SK-N-SH (cell line): ENCODE results near the gene RNF217. TPM values are rescaled to one million over a fixed set of nuclear protein-coding genes. Genes with fewer than 3 reads are reported as not detected.

Experiments used
- CTCF ChIA-PET: fragments of 300-600, 350-600 bp; formaldehyde crosslinking; extraction: SDS; loops from one replicate; lab custom pipeline; 2021; lab: Yijun Ruan, JAX
- POLR2A ChIA-PET: fragments of 350-600 bp; sonication (Branson Sonifier 250); formaldehyde crosslinking; extraction: SDS; loops from one replicate; lab custom pipeline; 2020; ENCODE audit warnings: antibody characterized with exemption, inconsistent platforms; lab: Yijun Ruan, JAX
- DNase-seq: peaks from one replicate; pipeline ENCODE4 v3.0.0; 2012
- H2AFZ ChIP-seq: fragments of 200-600 bp; sonication (generic); 2 replicates; pipeline ENCODE4 v1.8.1; 2016; ENCODE audit warnings: antibody characterized with exemption, mild to moderate bottlenecking, low read depth
- H3F3A ChIP-seq: fragments of 200-600 bp; sonication (generic); replicated peaks from 2 replicates; pipeline ENCODE3; 2016; ENCODE audit warnings: antibody characterized with exemption, mild to moderate bottlenecking; ENCODE audit not compliant: insufficient read depth
- H3K27ac ChIP-seq, 2 experiments: fragments of 200-500 bp in 1 of 2; fragments of 200-600 bp in 1 of 2; sonication (Bioruptor generic) in 1 of 2; sonication (generic), shearing (Covaris generic) in 1 of 2; 2 replicates each; pipeline versions ENCODE4 v1.5.1 to v1.6.1; 2014 to 2016; ENCODE audit warnings: low read depth in 2 of 2, inconsistent platforms in 1 of 2, low read length in 1 of 2, mild to moderate bottlenecking in 1 of 2, mixed read lengths in 1 of 2
- H3K27me3 ChIP-seq: fragments of 200-600 bp; sonication (generic), shearing (Covaris generic); 2 replicates; pipeline ENCODE4 v1.6.1; 2016; ENCODE audit warnings: mixed run types; ENCODE audit not compliant: insufficient read depth
- H3K36me3 ChIP-seq, 2 experiments: fragments of 200-500 bp in 1 of 2; fragments of 200-600 bp in 1 of 2; sonication (Bioruptor generic) in 1 of 2; sonication (generic) in 1 of 2; replicated peaks in 1 of 2; 2 replicates each; pipeline versions ENCODE3 to v1.5.1; 2014 to 2016; ENCODE audit warnings: low read length in 1 of 2, mild to moderate bottlenecking in 1 of 2; ENCODE audit not compliant: insufficient read depth in 2 of 2, control insufficient read depth in 1 of 2
- H3K4me1 ChIP-seq, 2 experiments: fragments of 200-500 bp in 1 of 2; fragments of 200-600 bp in 1 of 2; sonication (Bioruptor generic) in 1 of 2; sonication (generic), shearing (Covaris generic) in 1 of 2; 2 replicates each; pipeline versions ENCODE4 v1.5.1 to v1.6.1; 2014 to 2016; ENCODE audit warnings: low read depth in 1 of 2, low read length in 1 of 2, mixed run types in 1 of 2; ENCODE audit not compliant: insufficient read depth in 2 of 2, control insufficient read depth in 1 of 2
- H3K4me2 ChIP-seq: fragments of 200-600 bp; sonication (generic), shearing (Covaris generic); 2 replicates; pipeline ENCODE4 v1.6.1; 2017; ENCODE audit warnings: mixed run types
- H3K4me3 ChIP-seq, 2 experiments: fragments of 200-500 bp in 1 of 2; fragments of 200-600 bp in 1 of 2; sonication (Bioruptor generic) in 1 of 2; sonication (generic), shearing (Covaris generic) in 1 of 2; 2 replicates each; pipeline versions ENCODE4 v1.5.1 to v1.8.1; 2014 to 2016; ENCODE audit warnings: low read depth in 2 of 2, inconsistent platforms in 1 of 2, low read length in 1 of 2, mild to moderate bottlenecking in 1 of 2, mixed read lengths in 1 of 2, moderate library complexity in 1 of 2
- H3K79me2 ChIP-seq: fragments of 200-600 bp; sonication (generic); 2 replicates; pipeline ENCODE4 v1.8.1; 2017; ENCODE audit warnings: mild to moderate bottlenecking; ENCODE audit not compliant: insufficient read depth
- H3K9ac ChIP-seq: fragments of 200-600 bp; sonication (generic); 2 replicates; pipeline ENCODE4 v1.6.1; 2017; ENCODE audit warnings: mixed run types
- H3K9me2 ChIP-seq: fragments of 200-600 bp; sonication (generic); 2 replicates; pipeline ENCODE4 v1.6.1; 2017; ENCODE audit warnings: mixed run types
- H3K9me3 ChIP-seq: fragments of 200-600 bp; sonication (generic); 2 replicates; pipeline ENCODE4 v1.6.1; 2017; ENCODE audit warnings: mixed run types, mild to moderate bottlenecking, moderate library complexity
- H4K20me1 ChIP-seq: fragments of 200-600 bp; sonication (generic); 2 replicates; pipeline ENCODE4 v1.6.1; 2017; ENCODE audit warnings: mild to moderate bottlenecking, mixed run types; ENCODE audit not compliant: insufficient read depth
- CHD2 ChIP-seq: fragments of 150-350 bp; IDR thresholded peaks from 2 replicates; pipeline ENCODE4 v1.6.1; 2018; ENCODE audit warnings: low read length; ENCODE audit not compliant: partially characterized antibody
- EZH2phosphoT487 ChIP-seq: fragments of 200-600 bp; sonication (generic); IDR thresholded peaks from 2 replicates; pipeline ENCODE4 v1.6.1; 2017; ENCODE audit warnings: low read depth, mixed run types, mild to moderate bottlenecking, antibody characterized with exemption, moderate library complexity, borderline replicate concordance
- FOSL2 ChIP-seq: IDR thresholded peaks from 2 replicates; pipeline ENCODE4 v1.4.0; 2012; ENCODE audit warnings: low read depth, mild to moderate bottlenecking, moderate library complexity, borderline replicate concordance
- FOXJ3 ChIP-seq: sonication (generic); formaldehyde crosslinking; IDR thresholded peaks from 2 replicates; pipeline ENCODE4 v1.5.1; 2020; ENCODE audit warnings: mild to moderate bottlenecking, missing genetic modification reagents
- FOXM1 ChIP-seq: IDR thresholded peaks from 2 replicates; pipeline ENCODE4 v1.4.0; 2012; ENCODE audit warnings: low read depth, mild to moderate bottlenecking
- GABPA ChIP-seq: IDR thresholded peaks from 2 replicates; pipeline ENCODE4 v1.4.0; 2012; ENCODE audit warnings: low read depth, mild to moderate bottlenecking
- GATA2 ChIP-seq: sonication (generic); formaldehyde crosslinking; IDR thresholded peaks from 2 replicates; pipeline ENCODE4 v1.5.0; 2020; ENCODE audit warnings: mild to moderate bottlenecking, missing genetic modification reagents
- JUND ChIP-seq: IDR thresholded peaks from 2 replicates; pipeline ENCODE4 v1.4.0; 2012
- MXI1 ChIP-seq: IDR thresholded peaks from 2 replicates; pipeline ENCODE4 v1.6.1; 2012; ENCODE audit warnings: mild to moderate bottlenecking, low read depth, low read length, improper control_type of control experiment
- RAD21 ChIP-seq: IDR thresholded peaks from 2 replicates; pipeline ENCODE4 v1.6.1; 2012; ENCODE audit warnings: mild to moderate bottlenecking, low read length
- RFX5 ChIP-seq: IDR thresholded peaks from 2 replicates; pipeline ENCODE4 v1.6.1; 2012; ENCODE audit warnings: mild to moderate bottlenecking, improper control_type of control experiment, low read length
- SIN3A ChIP-seq: IDR thresholded peaks from 2 replicates; pipeline ENCODE4 v1.6.1; 2012; ENCODE audit warnings: low read depth, mild to moderate bottlenecking, low read length, moderate library complexity, borderline replicate concordance
- SMC3 ChIP-seq: IDR thresholded peaks from 2 replicates; pipeline ENCODE4 v1.6.1; 2012; ENCODE audit warnings: low read depth, low read length, improper control_type of control experiment
- TAF1 ChIP-seq: IDR thresholded peaks from 2 replicates; pipeline ENCODE4 v1.6.1; 2012; ENCODE audit warnings: low read depth, mild to moderate bottlenecking, low read length, moderate library complexity, borderline replicate concordance
- TCF12 ChIP-seq: IDR thresholded peaks from 2 replicates; pipeline ENCODE4 v1.4.0; 2012
- TEAD4 ChIP-seq: IDR thresholded peaks from 2 replicates; pipeline ENCODE4 v1.4.0; 2012; ENCODE audit warnings: mild to moderate bottlenecking, borderline replicate concordance; ENCODE audit not compliant: insufficient read depth
- WGBS: methylation state at CpG from one replicate; pipeline ENCODE4 v1.1.6; 2017; ENCODE audit warnings: low lambda C conversion rate; 5-methylcytosine and 5-hydroxymethylcytosine counted together
- polyA plus RNA-seq, 3 experiments: library from polyadenylated mRNA; depleted of rRNA; stranded (reverse); fragments of >200 nt; gene quantifications; 2 replicates each; pipeline ENCODE4 v1.2.3, GENCODE V29; 2012
- TF ChIP-seq, protein P1 (sequence below): fragments of 200-600 bp; sonication (generic); IDR thresholded peaks from 2 replicates; pipeline ENCODE4 v1.6.1; 2017; ENCODE audit warnings: antibody characterized with exemption, mild to moderate bottlenecking, moderate library complexity
- TF ChIP-seq, protein P2 (sequence below): IDR thresholded peaks from 2 replicates; pipeline ENCODE4 v1.4.0; 2012; ENCODE audit warnings: low read depth
- TF ChIP-seq, protein P3 (sequence below): IDR thresholded peaks from 2 replicates; pipeline ENCODE4 v1.4.0; 2012; ENCODE audit warnings: low read depth, borderline replicate concordance
- TF ChIP-seq, protein P4 (sequence below): fragments of 150-350 bp; IDR thresholded peaks from 2 replicates; pipeline ENCODE4 v1.6.1; 2016; ENCODE audit warnings: mild to moderate bottlenecking, low read depth, low read length
- TF ChIP-seq, protein P5 (sequence below): IDR thresholded peaks from 2 replicates; pipeline ENCODE4 v1.6.1; 2012; ENCODE audit warnings: mild to moderate bottlenecking, low read depth, low read length, moderate library complexity

RNF217 gene
- polyA plus RNA-seq, 1 of the 3 experiments (the other 2 are of a cell fraction), result 0.28 TPM

DNA sequence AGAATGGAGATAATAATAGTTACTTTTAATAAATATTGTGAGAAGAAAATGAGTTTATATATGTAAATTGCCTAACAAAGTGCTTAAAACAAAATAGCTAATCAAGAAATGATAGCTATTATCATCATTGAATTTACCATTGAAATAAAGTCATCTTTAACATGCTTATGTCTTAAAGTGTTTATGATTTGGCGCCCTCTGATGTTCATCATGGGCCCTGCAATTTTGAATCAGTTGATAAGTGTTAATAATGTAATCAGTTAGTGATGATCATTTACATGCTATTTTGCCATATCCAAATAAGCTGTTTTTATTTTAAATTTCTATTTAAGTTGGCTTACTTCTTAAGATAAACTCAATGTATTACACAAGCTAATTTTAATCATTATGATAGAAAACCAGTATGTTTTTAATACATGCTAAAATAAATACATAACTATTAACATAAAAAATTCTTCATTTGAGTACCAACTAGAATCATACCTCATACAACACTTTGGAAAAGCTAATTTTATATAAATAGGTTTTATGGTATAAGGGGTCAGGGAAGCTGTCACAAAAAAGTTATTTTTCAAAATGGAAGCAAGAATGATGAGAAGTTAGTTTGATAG, 152.1 kb downstream of the RNF217 start:
- Histone ChIP-seq H4K20me1 (no peaks in the 10 kb centered on the region), H3K27me3 (no peaks in the 10 kb centered on the region; the same call in 1 of the 2 replicates), H3K79me2 (no peaks in the 10 kb centered on the region), H3K9me2 (no peaks in the 10 kb centered on the region), H3K9ac (no peak overlapping the region), H3K4me1 (no peaks in the 10 kb centered on the region), H3K4me2 (no peak overlapping the region), H3F3A (no peaks in the 10 kb centered on the region), H3K36me3 (no peaks in the 10 kb centered on the region), H2AFZ (no peak overlapping the region), H3K27ac (no peak overlapping the region), H3K4me3 (no peak overlapping the region; a peak in 1 of 4 replicates), H3K9me3 (0 out of 2 replicates have a peak, but pooled peaks cover 9% of the 10 kb centered on the region)
- TF ChIP-seq FOXM1 (no peak), RFX5 (no peak), SMC3 (peak; percentile 67), CHD2 (no peak), FOSL2 (no peak), SIN3A (no peak), RAD21 (peak; percentile 63), MXI1 (no peak)
- TF ChIP-seq, protein P1, sequence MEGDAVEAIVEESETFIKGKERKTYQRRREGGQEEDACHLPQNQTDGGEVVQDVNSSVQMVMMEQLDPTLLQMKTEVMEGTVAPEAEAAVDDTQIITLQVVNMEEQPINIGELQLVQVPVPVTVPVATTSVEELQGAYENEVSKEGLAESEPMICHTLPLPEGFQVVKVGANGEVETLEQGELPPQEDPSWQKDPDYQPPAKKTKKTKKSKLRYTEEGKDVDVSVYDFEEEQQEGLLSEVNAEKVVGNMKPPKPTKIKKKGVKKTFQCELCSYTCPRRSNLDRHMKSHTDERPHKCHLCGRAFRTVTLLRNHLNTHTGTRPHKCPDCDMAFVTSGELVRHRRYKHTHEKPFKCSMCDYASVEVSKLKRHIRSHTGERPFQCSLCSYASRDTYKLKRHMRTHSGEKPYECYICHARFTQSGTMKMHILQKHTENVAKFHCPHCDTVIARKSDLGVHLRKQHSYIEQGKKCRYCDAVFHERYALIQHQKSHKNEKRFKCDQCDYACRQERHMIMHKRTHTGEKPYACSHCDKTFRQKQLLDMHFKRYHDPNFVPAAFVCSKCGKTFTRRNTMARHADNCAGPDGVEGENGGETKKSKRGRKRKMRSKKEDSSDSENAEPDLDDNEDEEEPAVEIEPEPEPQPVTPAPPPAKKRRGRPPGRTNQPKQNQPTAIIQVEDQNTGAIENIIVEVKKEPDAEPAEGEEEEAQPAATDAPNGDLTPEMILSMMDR, result peak; percentile 96
- peak; percentile 30 for DNase-seq
- ChIA-PET CTCF (interaction anchor here (0.6 to 1.9 kb wide), 26 partner anchors 8 to 1635 kb away, joined by 3 to 12 read pairs (median 4); no protein-coding TSS in a partner anchor), POLR2A (no interaction called here)
- WGBS, result 0% methylated on average over 1 of the region's 1 CpG

DNA sequence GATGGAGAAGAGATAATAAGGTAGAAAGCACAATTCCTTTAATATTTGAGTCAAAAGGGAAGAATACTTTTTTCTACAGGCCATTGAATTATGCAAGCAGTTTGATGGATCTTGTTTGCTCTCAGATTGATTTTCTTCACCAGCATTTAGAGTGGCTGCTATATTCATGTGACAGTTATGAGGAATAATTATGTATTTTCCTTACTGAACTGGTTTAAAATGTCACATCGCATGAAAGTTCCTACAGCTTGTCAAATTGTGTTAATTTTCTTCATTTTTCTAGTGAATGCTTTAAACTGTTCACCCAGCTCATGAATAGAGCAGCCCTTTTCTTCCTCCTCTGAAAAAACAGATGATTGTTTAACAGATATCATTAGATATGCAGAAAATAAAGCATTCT, 153.9 kb downstream of the RNF217 start:
- no peaks in the 10 kb centered on the region for H3K4me1 ChIP-seq
- H3K9ac ChIP-seq, result no peak overlapping the region
- H3K27ac ChIP-seq, result no peak overlapping the region
- 0 out of 2 replicates have a peak, but pooled peaks cover 3% of the 10 kb centered on the region for H3K9me3 ChIP-seq
- no peaks in the 10 kb centered on the region; the same call in 1 of the 2 replicates for H3K27me3 ChIP-seq
- 4% methylated on average over 1 of the region's 1 CpG for WGBS
- no peaks in the 10 kb centered on the region for H3K36me3 ChIP-seq
- H3F3A ChIP-seq, result no peaks in the 10 kb centered on the region
- H3K4me3 ChIP-seq, result no peak overlapping the region
- ChIA-PET POLR2A (no interaction called here), CTCF (no interaction called here)
- no peak overlapping the region for H3K4me2 ChIP-seq
- no peaks in the 10 kb centered on the region for H3K9me2 ChIP-seq
- no peaks in the 10 kb centered on the region for H4K20me1 ChIP-seq
- no peaks in the 10 kb centered on the region for H3K79me2 ChIP-seq
- H2AFZ ChIP-seq, result no peak overlapping the region
- DNase-seq, result no peak
- TF ChIP-seq FOXM1, result no peak
- no peak for TF ChIP-seq TEAD4
- TF ChIP-seq TAF1, result no peak
- TF ChIP-seq, protein P2, sequence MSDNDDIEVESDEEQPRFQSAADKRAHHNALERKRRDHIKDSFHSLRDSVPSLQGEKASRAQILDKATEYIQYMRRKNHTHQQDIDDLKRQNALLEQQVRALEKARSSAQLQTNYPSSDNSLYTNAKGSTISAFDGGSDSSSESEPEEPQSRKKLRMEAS, result no peak
- TF ChIP-seq MXI1, result no peak
- TF ChIP-seq EZH2phosphoT487, result no peak
- TF ChIP-seq JUND, result no peak
- TF ChIP-seq, protein P3, sequence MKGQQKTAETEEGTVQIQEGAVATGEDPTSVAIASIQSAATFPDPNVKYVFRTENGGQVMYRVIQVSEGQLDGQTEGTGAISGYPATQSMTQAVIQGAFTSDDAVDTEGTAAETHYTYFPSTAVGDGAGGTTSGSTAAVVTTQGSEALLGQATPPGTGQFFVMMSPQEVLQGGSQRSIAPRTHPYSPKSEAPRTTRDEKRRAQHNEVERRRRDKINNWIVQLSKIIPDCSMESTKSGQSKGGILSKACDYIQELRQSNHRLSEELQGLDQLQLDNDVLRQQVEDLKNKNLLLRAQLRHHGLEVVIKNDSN, result no peak
- TF ChIP-seq, protein P4, sequence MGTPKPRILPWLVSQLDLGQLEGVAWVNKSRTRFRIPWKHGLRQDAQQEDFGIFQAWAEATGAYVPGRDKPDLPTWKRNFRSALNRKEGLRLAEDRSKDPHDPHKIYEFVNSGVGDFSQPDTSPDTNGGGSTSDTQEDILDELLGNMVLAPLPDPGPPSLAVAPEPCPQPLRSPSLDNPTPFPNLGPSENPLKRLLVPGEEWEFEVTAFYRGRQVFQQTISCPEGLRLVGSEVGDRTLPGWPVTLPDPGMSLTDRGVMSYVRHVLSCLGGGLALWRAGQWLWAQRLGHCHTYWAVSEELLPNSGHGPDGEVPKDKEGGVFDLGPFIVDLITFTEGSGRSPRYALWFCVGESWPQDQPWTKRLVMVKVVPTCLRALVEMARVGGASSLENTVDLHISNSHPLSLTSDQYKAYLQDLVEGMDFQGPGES, result no peak
- TF ChIP-seq CHD2, result no peak
- TF ChIP-seq, protein P5, sequence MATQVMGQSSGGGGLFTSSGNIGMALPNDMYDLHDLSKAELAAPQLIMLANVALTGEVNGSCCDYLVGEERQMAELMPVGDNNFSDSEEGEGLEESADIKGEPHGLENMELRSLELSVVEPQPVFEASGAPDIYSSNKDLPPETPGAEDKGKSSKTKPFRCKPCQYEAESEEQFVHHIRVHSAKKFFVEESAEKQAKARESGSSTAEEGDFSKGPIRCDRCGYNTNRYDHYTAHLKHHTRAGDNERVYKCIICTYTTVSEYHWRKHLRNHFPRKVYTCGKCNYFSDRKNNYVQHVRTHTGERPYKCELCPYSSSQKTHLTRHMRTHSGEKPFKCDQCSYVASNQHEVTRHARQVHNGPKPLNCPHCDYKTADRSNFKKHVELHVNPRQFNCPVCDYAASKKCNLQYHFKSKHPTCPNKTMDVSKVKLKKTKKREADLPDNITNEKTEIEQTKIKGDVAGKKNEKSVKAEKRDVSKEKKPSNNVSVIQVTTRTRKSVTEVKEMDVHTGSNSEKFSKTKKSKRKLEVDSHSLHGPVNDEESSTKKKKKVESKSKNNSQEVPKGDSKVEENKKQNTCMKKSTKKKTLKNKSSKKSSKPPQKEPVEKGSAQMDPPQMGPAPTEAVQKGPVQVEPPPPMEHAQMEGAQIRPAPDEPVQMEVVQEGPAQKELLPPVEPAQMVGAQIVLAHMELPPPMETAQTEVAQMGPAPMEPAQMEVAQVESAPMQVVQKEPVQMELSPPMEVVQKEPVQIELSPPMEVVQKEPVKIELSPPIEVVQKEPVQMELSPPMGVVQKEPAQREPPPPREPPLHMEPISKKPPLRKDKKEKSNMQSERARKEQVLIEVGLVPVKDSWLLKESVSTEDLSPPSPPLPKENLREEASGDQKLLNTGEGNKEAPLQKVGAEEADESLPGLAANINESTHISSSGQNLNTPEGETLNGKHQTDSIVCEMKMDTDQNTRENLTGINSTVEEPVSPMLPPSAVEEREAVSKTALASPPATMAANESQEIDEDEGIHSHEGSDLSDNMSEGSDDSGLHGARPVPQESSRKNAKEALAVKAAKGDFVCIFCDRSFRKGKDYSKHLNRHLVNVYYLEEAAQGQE, result no peak
- no peak for TF ChIP-seq GABPA
- TF ChIP-seq GATA2 (CRISPR knock-in tag), result no peak
- no peak for TF ChIP-seq TCF12
- TF ChIP-seq FOXJ3 (CRISPR knock-in tag), result no peak
